Fibroblast of mammary gland (primary cell): Measurements from ENCODE around the gene TAGLN.

Source experiments
- DNase-seq: peaks from one replicate; pipeline ENCODE4 v3.0.0-alpha.2; 2010; ENCODE audit warnings: low read depth
- H3K4me3 ChIP-seq: 2 replicates; pipeline ENCODE4 v1.5.1; 2011; ENCODE audit warnings: low read depth, mild to moderate bottlenecking, low read length, moderate library complexity; ENCODE audit not compliant: control insufficient read depth
- TF ChIP-seq, protein P1 (sequence below): conservative IDR thresholded peaks from 2 replicates; pipeline ENCODE4 v1.5.1; 2011; ENCODE audit warnings: low read depth, low read length, inconsistent platforms; ENCODE audit not compliant: control insufficient read depth, insufficient read depth

The TAGLN gene

GRCh38 chr11:117223741-117224689, 24.8 kb downstream of the TAGLN start:
- DNase-seq, result no peak
- TF ChIP-seq, protein P1, sequence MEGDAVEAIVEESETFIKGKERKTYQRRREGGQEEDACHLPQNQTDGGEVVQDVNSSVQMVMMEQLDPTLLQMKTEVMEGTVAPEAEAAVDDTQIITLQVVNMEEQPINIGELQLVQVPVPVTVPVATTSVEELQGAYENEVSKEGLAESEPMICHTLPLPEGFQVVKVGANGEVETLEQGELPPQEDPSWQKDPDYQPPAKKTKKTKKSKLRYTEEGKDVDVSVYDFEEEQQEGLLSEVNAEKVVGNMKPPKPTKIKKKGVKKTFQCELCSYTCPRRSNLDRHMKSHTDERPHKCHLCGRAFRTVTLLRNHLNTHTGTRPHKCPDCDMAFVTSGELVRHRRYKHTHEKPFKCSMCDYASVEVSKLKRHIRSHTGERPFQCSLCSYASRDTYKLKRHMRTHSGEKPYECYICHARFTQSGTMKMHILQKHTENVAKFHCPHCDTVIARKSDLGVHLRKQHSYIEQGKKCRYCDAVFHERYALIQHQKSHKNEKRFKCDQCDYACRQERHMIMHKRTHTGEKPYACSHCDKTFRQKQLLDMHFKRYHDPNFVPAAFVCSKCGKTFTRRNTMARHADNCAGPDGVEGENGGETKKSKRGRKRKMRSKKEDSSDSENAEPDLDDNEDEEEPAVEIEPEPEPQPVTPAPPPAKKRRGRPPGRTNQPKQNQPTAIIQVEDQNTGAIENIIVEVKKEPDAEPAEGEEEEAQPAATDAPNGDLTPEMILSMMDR, result no peak
- H3K4me3 ChIP-seq, result no peak overlapping the region

DNA sequence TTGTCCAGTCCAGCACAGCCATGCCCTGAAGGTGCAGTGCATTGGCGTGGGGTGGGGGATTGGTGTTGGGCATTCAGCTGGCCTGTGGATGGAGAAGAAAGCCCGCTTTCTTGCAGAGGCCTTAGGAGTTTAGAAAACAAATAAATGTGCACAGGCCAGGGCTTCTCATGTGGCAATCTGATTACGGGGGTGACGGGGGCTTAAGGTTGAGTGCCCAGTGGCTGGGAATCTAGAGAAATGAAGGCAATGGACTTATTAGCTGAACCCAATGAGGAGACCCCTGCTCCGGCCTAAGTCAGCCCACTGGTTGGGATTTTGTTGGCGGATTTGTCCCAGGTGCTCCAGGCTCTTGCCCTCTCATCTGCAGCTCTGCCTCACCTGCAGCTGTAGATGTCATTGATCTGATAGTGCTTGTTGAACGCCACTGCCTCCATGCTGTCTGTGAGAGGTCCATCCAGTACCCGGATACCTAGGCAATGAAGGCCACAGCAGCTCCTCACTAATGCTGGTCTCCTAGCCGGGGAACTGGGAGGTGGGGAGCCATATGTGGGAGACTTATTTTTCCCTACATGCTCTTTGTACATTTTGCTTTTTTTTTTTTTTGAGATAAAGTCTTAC, 26.5 kb downstream of the TAGLN start:
- DNase-seq, result no peak
- TF ChIP-seq, protein P1, result no peak

GRCh38 chr11:117226388-117227385, 27.5 kb downstream of the TAGLN start:
- TF ChIP-seq, protein P1, result peak; percentile 68
- peak; percentile 79 for DNase-seq
- no peak overlapping the region for H3K4me3 ChIP-seq

More for the DNA sequence above, 26.5 kb downstream of the TAGLN start:
- H3K4me3 ChIP-seq, result no peak overlapping the region

- DNase-seq, result no peak
- TF ChIP-seq, protein P1, result no peak
- no peak overlapping the region for H3K4me3 ChIP-seq
Measured at GRCh38 chr11:117228091-117228490, 28.9 kb downstream of the TAGLN start.

- no peak for DNase-seq
- TF ChIP-seq, protein P1, result no peak
- no peak overlapping the region for H3K4me3 ChIP-seq
Measured at GRCh38 chr11:117229411-117229810, 30.2 kb downstream of the TAGLN start.

- TF ChIP-seq, protein P1, result no peak
- H3K4me3 ChIP-seq, result no peak overlapping the region
- no peak for DNase-seq
Measured at GRCh38 chr11:117229931-117230285, 30.7 kb downstream of the TAGLN start.
